Left hindlimb (tissue), 1 donor: ENCODE results near the gene CHRND.

Source experiments
- DNase-seq: peaks from one replicate; pipeline ENCODE4 v3.0.0-alpha.2; 2018

Gene CHRND

GRCh38 chr2:232525791-232526371 is at the start of gene CHRND:
CHRND (plus strand) TSS chr2:232526160; CDS start chr2:232526216, 56 bp downstream.
- peak; percentile 86 for DNase-seq

GRCh38 chr2:232476791-232477190 is 49.2 kb upstream of the CHRND start:
- DNase-seq: no peak

- peak; percentile 18 for DNase-seq
Observed at GRCh38 chr2:232477751-232478510, 48.0 kb upstream of the CHRND start.

GRCh38 chr2:232478571-232479340 is 47.2 kb upstream of the CHRND start:
- peak; percentile 8 for DNase-seq

- peak; percentile 26 for DNase-seq
Observed at GRCh38 chr2:232479341-232480200, 46.4 kb upstream of the CHRND start.

GRCh38 chr2:232480201-232481190 is 45.5 kb upstream of the CHRND start:
- DNase-seq: peak; percentile 15

GRCh38 chr2:232481322-232482140 is 44.4 kb upstream of the CHRND start:
- DNase-seq: peak; percentile 13

- peak; percentile 13 for DNase-seq
Observed at GRCh38 chr2:232482301-232483238, 43.4 kb upstream of the CHRND start.

GRCh38 chr2:232483311-232483922 is 42.5 kb upstream of the CHRND start:
- peak; percentile 4 for DNase-seq

GRCh38 chr2:232483923-232484627 is 41.9 kb upstream of the CHRND start:
- DNase-seq: peak; percentile 23

- peak; percentile 17 for DNase-seq
Observed at GRCh38 chr2:232484628-232485347, 41.2 kb upstream of the CHRND start.

- DNase-seq: peak; percentile 26
Observed at GRCh38 chr2:232485348-232485756, 40.6 kb upstream of the CHRND start.

GRCh38 chr2:232485757-232486557 is 40.0 kb upstream of the CHRND start:
- DNase-seq: peak; percentile 11

- peak; percentile 23 for DNase-seq
Observed at GRCh38 chr2:232486558-232487384, 39.2 kb upstream of the CHRND start.

- peak; percentile 25 for DNase-seq
Observed at GRCh38 chr2:232487385-232488096, 38.4 kb upstream of the CHRND start, which contains the start of gene ECEL1. ECEL1 (minus strand) TSS chr2:232487834; CDS start chr2:232486653, 1,181 bp downstream.
